Osteocyte (in vitro differentiated cells): Measurements from ENCODE around the gene CTXN2. TPM values are rescaled to one million over a fixed set of nuclear protein-coding genes. Genes with fewer than 3 reads are reported as not detected.

ENCODE experiments used
- DNase-seq: peaks from one replicate; pipeline ENCODE4 v3.0.0; 2021; ENCODE audit warnings: mixed read lengths; ENCODE audit not compliant: unreplicated experiment; ENCODE audit errors: extremely low spot score
- H3K27ac Mint-ChIP-seq: one replicate; pipeline ENCODE4 v1.8.0; 2021; ENCODE audit warnings: mild to moderate bottlenecking, mixed read lengths; ENCODE audit not compliant: unreplicated experiment
- H3K27me3 Mint-ChIP-seq: one replicate; pipeline ENCODE4 v1.8.0; 2021; ENCODE audit warnings: mixed read lengths; ENCODE audit not compliant: unreplicated experiment
- H3K36me3 Mint-ChIP-seq: one replicate; pipeline ENCODE4 v1.8.0; 2021; ENCODE audit warnings: mixed read lengths; ENCODE audit not compliant: unreplicated experiment
- H3K4me1 Mint-ChIP-seq: one replicate; pipeline ENCODE4 v1.8.0; 2021; ENCODE audit warnings: mixed read lengths; ENCODE audit not compliant: unreplicated experiment
- H3K4me3 Mint-ChIP-seq: one replicate; pipeline ENCODE4 v1.8.0; 2021; ENCODE audit warnings: mild to moderate bottlenecking, moderate library complexity, mixed read lengths; ENCODE audit not compliant: unreplicated experiment
- H3K9me3 Mint-ChIP-seq: one replicate; pipeline ENCODE4 v1.8.0; 2021; ENCODE audit warnings: mixed read lengths; ENCODE audit not compliant: unreplicated experiment
- CTCF ChIP-seq: fragments of 200-600 bp; sonication (generic); IDR thresholded peaks from 2 replicates; pipeline ENCODE4 v1.5.0; 2021; ENCODE audit warnings: antibody characterized with exemption, mild to moderate bottlenecking, moderate library complexity
- total RNA-seq: library from RNA; stranded (reverse); gene quantifications from 2 replicates; pipeline ENCODE4 v1.2.1, GENCODE V29; 2021

Gene CTXN2
- total RNA-seq, 1 donor from 2014 or later, result not detected

DNA sequence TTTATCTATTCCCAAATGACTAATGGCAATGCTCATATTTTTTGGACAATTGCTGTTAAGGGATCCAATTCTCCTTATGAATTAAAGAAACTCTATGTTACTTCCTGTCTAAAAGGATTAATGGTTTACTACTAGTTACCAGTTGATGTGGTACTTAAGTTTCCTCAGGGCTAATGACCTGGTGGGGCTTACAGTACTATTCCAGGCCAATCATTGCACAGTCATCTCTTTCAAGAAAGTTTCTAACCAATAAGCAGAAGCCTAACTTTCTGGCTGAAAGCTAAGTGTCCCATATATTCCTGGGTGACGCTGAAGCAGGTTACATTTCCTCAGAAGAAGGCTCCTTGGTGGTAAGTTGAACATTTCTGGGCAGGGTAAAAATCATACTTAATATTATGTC lies 14.5 kb downstream of the CTXN2 start, which contains the start of gene SLC12A1:
Gene SLC12A1 (plus strand): TSS at position 322 of the 400 bp plus-strand sequence. CDS start 1,418 bp downstream, outside the sequence.
- Mint-ChIP-seq H3K4me1 (no peaks in the 10 kb centered on the region), H3K36me3 (no peaks in the 10 kb centered on the region), H3K27me3 (peaks cover 50% of the 10 kb centered on the region), H3K4me3 (no peak within 1 kb of the TSS), H3K27ac (no peak within 1 kb of the TSS), H3K9me3 (no peaks in the 10 kb centered on the region)
- TF ChIP-seq CTCF, result no peak
- DNase-seq, result no peak

DNA sequence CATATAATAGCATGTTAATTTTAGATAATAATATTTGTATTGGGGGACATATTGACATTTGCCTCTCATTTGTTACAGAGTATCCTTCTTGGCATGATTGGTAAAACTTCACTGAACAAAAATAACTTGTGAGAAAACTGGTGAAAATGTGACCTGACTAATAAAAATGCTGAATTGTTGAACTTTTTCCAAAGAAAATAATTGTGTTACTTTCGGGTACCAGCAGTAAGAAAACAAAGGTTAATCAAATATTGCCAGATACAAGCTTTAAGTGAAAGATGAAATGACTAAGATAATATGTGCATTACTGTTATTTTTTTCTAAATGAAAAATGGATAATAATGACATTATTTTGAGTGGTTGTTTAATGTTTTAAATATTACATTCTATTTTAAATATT lies 29.8 kb downstream of the CTXN2 start:
- H3K4me3 Mint-ChIP-seq, result no peak overlapping the region
- no peaks in the 10 kb centered on the region for H3K36me3 Mint-ChIP-seq
- H3K9me3 Mint-ChIP-seq, result no peaks in the 10 kb centered on the region
- TF ChIP-seq CTCF, result no peak
- no peak overlapping the region for H3K27ac Mint-ChIP-seq
- no peaks in the 10 kb centered on the region for H3K4me1 Mint-ChIP-seq
- peaks cover 45% of the 10 kb centered on the region for H3K27me3 Mint-ChIP-seq
- DNase-seq, result no peak

GRCh38 chr15:48221885-48222284 lies 30.4 kb downstream of the CTXN2 start:
- Mint-ChIP-seq H3K4me1 (no peaks in the 10 kb centered on the region), H3K4me3 (no peak overlapping the region), H3K27me3 (peaks cover 48% of the 10 kb centered on the region), H3K27ac (no peak overlapping the region), H3K9me3 (no peaks in the 10 kb centered on the region), H3K36me3 (no peaks in the 10 kb centered on the region)
- no peak for DNase-seq
- no peak for TF ChIP-seq CTCF

- Mint-ChIP-seq H3K4me1 (no peaks in the 10 kb centered on the region), H3K27ac (no peak overlapping the region), H3K36me3 (no peaks in the 10 kb centered on the region), H3K27me3 (peaks cover 52% of the 10 kb centered on the region), H3K9me3 (no peaks in the 10 kb centered on the region), H3K4me3 (no peak overlapping the region)
- no peak for DNase-seq
- no peak for TF ChIP-seq CTCF
Measured at GRCh38 chr15:48222627-48223026, 31.2 kb downstream of the CTXN2 start.

DNA sequence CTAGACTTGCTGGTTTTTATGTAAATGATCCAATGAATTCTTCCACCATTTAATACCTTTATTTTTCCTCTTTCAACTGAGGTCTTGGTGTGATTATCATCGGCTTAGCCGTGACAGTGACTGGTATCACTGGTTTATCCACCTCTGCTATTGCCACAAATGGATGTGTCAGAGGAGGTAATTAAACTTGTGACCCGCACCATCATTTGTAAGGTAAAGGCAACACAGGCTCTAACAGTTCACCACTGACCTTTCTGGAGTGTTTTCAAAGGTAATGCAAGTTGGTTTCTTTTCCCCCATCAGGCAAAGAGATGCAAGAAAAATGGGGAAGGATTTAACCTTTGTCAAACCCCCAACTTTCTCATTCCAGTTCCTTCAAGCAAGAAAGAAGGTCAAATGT lies 34.3 kb downstream of the CTXN2 start:
- Mint-ChIP-seq H3K27ac (no peak overlapping the region), H3K36me3 (no peaks in the 10 kb centered on the region), H3K27me3 (peaks cover 57% of the 10 kb centered on the region), H3K4me1 (no peaks in the 10 kb centered on the region), H3K4me3 (no peak overlapping the region), H3K9me3 (no peaks in the 10 kb centered on the region)
- no peak for DNase-seq
- TF ChIP-seq CTCF, result no peak
